Lower lobe of right lung (tissue), 2 donors: ENCODE results near the gene OTX1. TPM values are rescaled to one million over a fixed set of nuclear protein-coding genes. Genes with fewer than 3 reads are reported as not detected.

ENCODE experiments used
- ATAC-seq, 2 donors: fragments of 200-7000 bp; cut with Tn5 transposase; one replicate each; pipeline ENCODE4 v1.9.1; 2020 to 2022; ENCODE audit warnings: mild to moderate bottlenecking in 2 of 2, moderate library complexity in 2 of 2
- DNase-seq: peaks from one replicate; pipeline ENCODE4 v3.0.0-alpha.2; 2020
- H3K27ac ChIP-seq: fragments of 200-600 bp; one replicate; pipeline ENCODE4 v1.8.0; 2022
- H3K27me3 ChIP-seq: fragments of 200-600 bp; one replicate; pipeline ENCODE4 v1.8.0; 2022; ENCODE audit warnings: low read depth
- H3K36me3 ChIP-seq: fragments of 200-600 bp; one replicate; pipeline ENCODE4 v1.8.0; 2022; ENCODE audit warnings: mild to moderate bottlenecking
- H3K4me1 ChIP-seq: fragments of 200-600 bp; one replicate; pipeline ENCODE4 v1.8.0; 2022
- H3K4me3 ChIP-seq: fragments of 200-600 bp; one replicate; pipeline ENCODE4 v1.8.0; 2022; ENCODE audit warnings: mild to moderate bottlenecking
- H3K9me3 ChIP-seq: fragments of 200-600 bp; one replicate; pipeline ENCODE4 v1.8.0; 2022
- CTCF ChIP-seq: fragments of 200-600 bp; IDR thresholded peaks from one replicate; pipeline ENCODE4 v1.8.0; 2022; ENCODE audit warnings: antibody characterized with exemption, mild to moderate bottlenecking
- intact Hi-C: fragments of 100-400 bp; cut with DNase I; formaldehyde crosslinking; loops from one replicate; pipeline ENCODE4 v1.11.0; 2022
- total RNA-seq: library from RNA; stranded (reverse); fragmentation: NEBNext Ultra II Directional; extraction: Animal tissue kit (Norgen Biotek cat#: 25700); gene quantifications from one replicate; pipeline ENCODE4 v1.2.1, GENCODE V29; 2021
- donor health status: DM: no; HTN: yes; CAD: no; lungs with severe emphysema.

The OTX1 gene
- total RNA-seq, 1 donor from 2014 or later: 0.27 TPM

GRCh38 chr2:63046961-63047320 is 3.7 kb upstream of the OTX1 start:
- intact Hi-C loops: no loop called here

GRCh38 chr2:63047321-63048279 is 3.0 kb upstream of the OTX1 start:
- H3K4me3 ChIP-seq: peak overlapping the region; percentile 33
- DNase-seq (peak; percentile 53), ATAC-seq (no peak)
- peaks cover 95% of the 10 kb centered on the region for H3K27me3 ChIP-seq
- no peak for TF ChIP-seq CTCF
- intact Hi-C loops: no loop called here
- peaks cover 40% of the 10 kb centered on the region for H3K4me1 ChIP-seq
- no peaks in the 10 kb centered on the region for H3K36me3 ChIP-seq
- no peak overlapping the region for H3K27ac ChIP-seq
- H3K9me3 ChIP-seq: no peaks in the 10 kb centered on the region

More at GRCh38 chr2:63046961-63047320, 3.7 kb upstream of the OTX1 start:
- TF ChIP-seq CTCF: no peak
- Histone ChIP-seq H3K27ac (no peak overlapping the region), H3K9me3 (no peaks in the 10 kb centered on the region), H3K36me3 (no peaks in the 10 kb centered on the region), H3K4me3 (no peak overlapping the region), H3K27me3 (peaks cover 88% of the 10 kb centered on the region), H3K4me1 (peaks cover 40% of the 10 kb centered on the region)
- DNase-seq (no peak), ATAC-seq (no peak)

- intact Hi-C loops: no loop called here
- Histone ChIP-seq H3K27me3 (peaks cover 99% of the 10 kb centered on the region), H3K36me3 (no peaks in the 10 kb centered on the region), H3K4me3 (no peak overlapping the region), H3K27ac (no peak overlapping the region), H3K4me1 (peaks cover 48% of the 10 kb centered on the region), H3K9me3 (no peaks in the 10 kb centered on the region)
- TF ChIP-seq CTCF: no peak
- ATAC-seq (no peak), DNase-seq (no peak)
Measured at GRCh38 chr2:63048367-63049171, 2.1 kb upstream of the OTX1 start.

- intact Hi-C loops: no loop called here
- H3K9me3 ChIP-seq: no peaks in the 10 kb centered on the region
- peaks cover 100% of the 10 kb centered on the region for H3K27me3 ChIP-seq
- H3K4me3 ChIP-seq: peak overlapping the region; percentile 58
- no peaks in the 10 kb centered on the region for H3K36me3 ChIP-seq
- H3K4me1 ChIP-seq: peaks cover 56% of the 10 kb centered on the region
- TF ChIP-seq CTCF: no peak
- no peak overlapping the region for H3K27ac ChIP-seq
- DNase-seq (no peak), ATAC-seq (no peak)
Measured at GRCh38 chr2:63049211-63049969, 1.2 kb upstream of the OTX1 start.

DNA sequence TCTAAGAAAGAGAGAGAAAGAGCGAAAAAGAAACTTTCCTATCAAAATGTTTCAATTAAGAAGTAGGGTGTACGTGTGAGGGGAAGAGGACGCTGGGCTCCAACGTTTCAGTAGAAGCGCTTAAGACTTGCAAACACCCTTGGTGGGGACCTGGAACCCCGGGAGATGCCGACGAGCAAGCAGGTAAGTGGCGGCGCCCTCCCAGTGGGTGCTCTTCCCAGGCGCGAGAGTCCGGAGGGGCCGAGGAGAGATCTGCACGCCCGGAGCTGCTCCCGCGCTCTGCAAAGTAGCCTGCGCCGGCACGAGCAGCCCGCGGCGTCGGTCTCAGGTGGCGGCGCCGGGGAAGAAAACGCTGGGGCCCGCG is 678 bp upstream of the OTX1 start:
- DNase-seq (no peak), ATAC-seq (peak in 1 of 2 donors; percentile 50)
- intact Hi-C loops: no loop called here
- Histone ChIP-seq H3K36me3 (no peaks in the 10 kb centered on the region), H3K27ac (no peak overlapping the region), H3K4me3 (peak overlapping the region; percentile 58), H3K9me3 (no peaks in the 10 kb centered on the region), H3K27me3 (peaks cover 100% of the 10 kb centered on the region), H3K4me1 (peaks cover 58% of the 10 kb centered on the region)
- TF ChIP-seq CTCF: no peak
